DOHH2 (cell line): Measurements from ENCODE around the gene PEX1.

Experiments used
- H3F3A ChIP-seq: fragments of 200-600 bp; sonication (generic), shearing (Covaris generic); 2 replicates; pipeline ENCODE4 v1.6.0; 2016; ENCODE audit warnings: antibody characterized with exemption, mild to moderate bottlenecking; ENCODE audit not compliant: control insufficient read depth, insufficient read depth
- H3K27ac ChIP-seq: fragments of 200-600 bp; sonication (generic); 2 replicates; pipeline ENCODE4 v1.5.1; 2014; ENCODE audit warnings: low read depth, mild to moderate bottlenecking, low read length, moderate library complexity
- H3K27me3 ChIP-seq: fragments of 200-600 bp; sonication (generic); 2 replicates; pipeline ENCODE4 v1.6.1; 2014; ENCODE audit warnings: mild to moderate bottlenecking, low read length, mixed read lengths; ENCODE audit not compliant: control insufficient read depth
- H3K36me3 ChIP-seq: fragments of 200-600 bp; sonication (generic); 2 replicates; pipeline ENCODE4 v1.6.1; 2014; ENCODE audit warnings: mild to moderate bottlenecking, low read length, moderate library complexity, mixed read lengths; ENCODE audit not compliant: control insufficient read depth
- H3K4me1 ChIP-seq: fragments of 200-600 bp; sonication (generic); 2 replicates; pipeline ENCODE4 v1.6.1; 2014; ENCODE audit warnings: mild to moderate bottlenecking, low read length, mixed read lengths; ENCODE audit not compliant: control insufficient read depth
- H3K4me2 ChIP-seq: fragments of 200-600 bp; sonication (generic); 2 replicates; pipeline ENCODE4 v1.6.0; 2014; ENCODE audit warnings: mild to moderate bottlenecking, low read length, moderate library complexity
- H3K4me3 ChIP-seq: fragments of 200-600 bp; sonication (generic); 2 replicates; pipeline ENCODE4 v1.5.1; 2014; ENCODE audit warnings: mild to moderate bottlenecking, low read length, mixed read lengths
- H3K79me2 ChIP-seq: fragments of 200-600 bp; sonication (generic); 2 replicates; pipeline ENCODE4 v1.6.1; 2014; ENCODE audit warnings: mild to moderate bottlenecking, low read length, mixed read lengths; ENCODE audit not compliant: control insufficient read depth
- H3K9me2 ChIP-seq: fragments of 200-600 bp; sonication (generic); replicated peaks from 2 replicates; pipeline ENCODE4 v1.6.1; 2014; ENCODE audit warnings: mild to moderate bottlenecking, low read length, mixed read lengths; ENCODE audit not compliant: control insufficient read depth
- H3K9me3 ChIP-seq: fragments of 200-600 bp; sonication (generic); 2 replicates; pipeline ENCODE4 v1.6.1; 2014; ENCODE audit warnings: antibody characterized with exemption, low read length, mixed read lengths; ENCODE audit not compliant: control insufficient read depth, insufficient read depth
- H4K20me1 ChIP-seq: fragments of 200-600 bp; sonication (generic); 2 replicates; pipeline ENCODE4 v1.6.0; 2014; ENCODE audit warnings: low read depth, mild to moderate bottlenecking, antibody characterized with exemption, low read length, moderate library complexity; ENCODE audit not compliant: control insufficient read depth, insufficient read depth
- EZH2phosphoT487 ChIP-seq: fragments of 200-600 bp; sonication (generic); IDR thresholded peaks from 2 replicates; pipeline ENCODE4 v1.6.1; 2017; ENCODE audit warnings: borderline replicate concordance, mild to moderate bottlenecking, antibody characterized with exemption, low read length, moderate library complexity, mixed read lengths
- TF ChIP-seq, protein P1 (sequence below): fragments of 200-600 bp; sonication (generic); IDR thresholded peaks from one replicate; pipeline ENCODE4 v1.5.1; 2014; ENCODE audit warnings: antibody characterized with exemption, mild to moderate bottlenecking, low read depth, low read length; ENCODE audit not compliant: poor library complexity, severe bottlenecking

Gene PEX1

DNA sequence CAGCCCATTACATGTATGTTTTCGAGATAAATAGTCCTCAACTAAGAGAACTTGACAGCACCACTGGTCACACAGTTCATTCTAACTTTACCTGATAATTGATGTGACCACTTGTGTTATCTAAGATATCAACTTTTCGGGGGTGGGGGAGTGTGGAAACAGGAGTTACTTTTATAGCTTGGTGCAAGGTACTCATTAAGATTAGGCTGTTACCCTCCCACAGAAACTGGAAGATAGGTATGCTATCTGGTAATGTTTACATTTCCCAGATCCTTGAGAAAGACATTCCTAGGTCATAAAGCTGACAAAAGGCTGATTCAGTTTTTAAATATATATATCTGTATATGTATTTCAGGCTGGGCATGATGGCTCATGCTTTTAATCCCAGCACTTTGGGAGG is 61.6 kb downstream of the PEX1 start:
- H4K20me1 ChIP-seq: no peaks in the 10 kb centered on the region
- H3K4me1 ChIP-seq: peaks cover 2% of the 10 kb centered on the region
- H3K36me3 ChIP-seq: no peaks in the 10 kb centered on the region
- 0 out of 2 replicates have a peak, but pooled peaks cover 2% of the 10 kb centered on the region for H3K9me3 ChIP-seq
- no peak overlapping the region for H3K4me3 ChIP-seq
- no peak overlapping the region for H3K4me2 ChIP-seq
- no peaks in the 10 kb centered on the region for H3K9me2 ChIP-seq
- H3K27me3 ChIP-seq: no peaks in the 10 kb centered on the region
- no peaks in the 10 kb centered on the region for H3F3A ChIP-seq
- H3K79me2 ChIP-seq: no peaks in the 10 kb centered on the region
- TF ChIP-seq, protein P1, sequence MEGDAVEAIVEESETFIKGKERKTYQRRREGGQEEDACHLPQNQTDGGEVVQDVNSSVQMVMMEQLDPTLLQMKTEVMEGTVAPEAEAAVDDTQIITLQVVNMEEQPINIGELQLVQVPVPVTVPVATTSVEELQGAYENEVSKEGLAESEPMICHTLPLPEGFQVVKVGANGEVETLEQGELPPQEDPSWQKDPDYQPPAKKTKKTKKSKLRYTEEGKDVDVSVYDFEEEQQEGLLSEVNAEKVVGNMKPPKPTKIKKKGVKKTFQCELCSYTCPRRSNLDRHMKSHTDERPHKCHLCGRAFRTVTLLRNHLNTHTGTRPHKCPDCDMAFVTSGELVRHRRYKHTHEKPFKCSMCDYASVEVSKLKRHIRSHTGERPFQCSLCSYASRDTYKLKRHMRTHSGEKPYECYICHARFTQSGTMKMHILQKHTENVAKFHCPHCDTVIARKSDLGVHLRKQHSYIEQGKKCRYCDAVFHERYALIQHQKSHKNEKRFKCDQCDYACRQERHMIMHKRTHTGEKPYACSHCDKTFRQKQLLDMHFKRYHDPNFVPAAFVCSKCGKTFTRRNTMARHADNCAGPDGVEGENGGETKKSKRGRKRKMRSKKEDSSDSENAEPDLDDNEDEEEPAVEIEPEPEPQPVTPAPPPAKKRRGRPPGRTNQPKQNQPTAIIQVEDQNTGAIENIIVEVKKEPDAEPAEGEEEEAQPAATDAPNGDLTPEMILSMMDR: no peak
- TF ChIP-seq EZH2phosphoT487: no peak
- no peak overlapping the region for H3K27ac ChIP-seq

DNA sequence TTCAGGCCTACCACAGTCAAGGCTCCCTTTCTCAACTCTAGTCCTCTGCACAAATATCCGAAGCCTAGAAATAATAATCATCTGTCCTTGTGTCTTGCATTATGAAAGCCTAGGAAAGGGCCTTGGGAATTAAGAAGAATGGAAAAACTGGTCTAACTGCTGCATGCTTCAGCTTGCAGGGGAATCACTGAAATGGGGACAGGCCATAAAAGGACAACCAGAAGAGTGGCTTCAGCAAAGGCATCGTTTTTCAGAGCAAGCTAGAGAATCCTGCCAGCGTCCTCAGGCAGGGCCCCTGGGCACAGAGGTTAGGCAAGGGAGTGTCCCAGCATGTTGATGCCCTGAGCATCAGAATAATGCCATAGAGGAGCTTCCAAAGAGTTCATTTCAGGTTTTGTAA is 63.8 kb downstream of the PEX1 start:
- no peak overlapping the region for H3K27ac ChIP-seq

DNA sequence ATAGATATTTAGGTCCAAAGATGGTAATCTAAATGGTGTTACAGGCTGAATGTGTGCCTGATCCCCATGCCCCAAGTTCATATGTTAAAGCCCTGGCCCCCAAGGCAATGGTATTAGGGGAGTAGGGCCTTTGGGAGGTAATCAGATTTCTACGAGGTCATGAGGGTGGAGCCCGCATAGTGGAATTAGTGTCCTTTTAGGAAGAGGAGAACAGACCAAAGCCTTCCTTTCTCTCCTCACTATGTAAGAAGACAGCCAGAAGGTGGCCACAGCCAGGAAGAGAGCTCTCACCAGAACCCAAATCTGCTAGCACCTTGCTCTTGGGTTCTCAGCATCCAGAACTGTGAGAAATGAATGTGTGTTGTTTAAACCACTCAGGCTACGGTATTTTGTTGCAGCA is 65.8 kb downstream of the PEX1 start:
- TF ChIP-seq, protein P1: no peak
- TF ChIP-seq EZH2phosphoT487: no peak
- H3K79me2 ChIP-seq: no peaks in the 10 kb centered on the region

More for the DNA sequence above, 63.8 kb downstream of the PEX1 start:
- no peaks in the 10 kb centered on the region for H4K20me1 ChIP-seq
- H3K79me2 ChIP-seq: no peaks in the 10 kb centered on the region
- peaks cover 3% of the 10 kb centered on the region for H3K4me1 ChIP-seq
- no peaks in the 10 kb centered on the region for H3K9me2 ChIP-seq
- TF ChIP-seq, protein P1: no peak
- no peak for TF ChIP-seq EZH2phosphoT487
- H3K4me2 ChIP-seq: no peak overlapping the region
- H3K27me3 ChIP-seq: no peaks in the 10 kb centered on the region
- peaks cover 7% of the 10 kb centered on the region for H3F3A ChIP-seq
- H3K4me3 ChIP-seq: no peak overlapping the region
- 0 out of 2 replicates have a peak, but pooled peaks cover 2% of the 10 kb centered on the region for H3K9me3 ChIP-seq
- H3K36me3 ChIP-seq: no peaks in the 10 kb centered on the region

More for the DNA sequence above, 65.8 kb downstream of the PEX1 start:
- H3K27me3 ChIP-seq: no peaks in the 10 kb centered on the region
- no peak overlapping the region for H3K4me2 ChIP-seq
- peaks cover 3% of the 10 kb centered on the region for H3K4me1 ChIP-seq
- no peaks in the 10 kb centered on the region for H3K36me3 ChIP-seq
- H3K9me2 ChIP-seq: no peaks in the 10 kb centered on the region
- H3K4me3 ChIP-seq: no peak overlapping the region
- H3K9me3 ChIP-seq: no peaks in the 10 kb centered on the region
- H3K27ac ChIP-seq: no peak overlapping the region
- H3F3A ChIP-seq: peaks cover 7% of the 10 kb centered on the region
- no peaks in the 10 kb centered on the region for H4K20me1 ChIP-seq
